Measurements from ENCODE around the gene ASB10.

Gene ASB10

GRCh38 chr7:151186640-151187408 lies at the start of gene ASB10:
TSS of gene ASB10 (minus strand) at chr7:151187250. CDS start at chr7:151187130, 120 bp downstream.
- no peak for DNase-seq

GRCh38 chr7:151236406-151236805 lies 49.4 kb upstream of the ASB10 start:
- DNase-seq: no peak

DNA sequence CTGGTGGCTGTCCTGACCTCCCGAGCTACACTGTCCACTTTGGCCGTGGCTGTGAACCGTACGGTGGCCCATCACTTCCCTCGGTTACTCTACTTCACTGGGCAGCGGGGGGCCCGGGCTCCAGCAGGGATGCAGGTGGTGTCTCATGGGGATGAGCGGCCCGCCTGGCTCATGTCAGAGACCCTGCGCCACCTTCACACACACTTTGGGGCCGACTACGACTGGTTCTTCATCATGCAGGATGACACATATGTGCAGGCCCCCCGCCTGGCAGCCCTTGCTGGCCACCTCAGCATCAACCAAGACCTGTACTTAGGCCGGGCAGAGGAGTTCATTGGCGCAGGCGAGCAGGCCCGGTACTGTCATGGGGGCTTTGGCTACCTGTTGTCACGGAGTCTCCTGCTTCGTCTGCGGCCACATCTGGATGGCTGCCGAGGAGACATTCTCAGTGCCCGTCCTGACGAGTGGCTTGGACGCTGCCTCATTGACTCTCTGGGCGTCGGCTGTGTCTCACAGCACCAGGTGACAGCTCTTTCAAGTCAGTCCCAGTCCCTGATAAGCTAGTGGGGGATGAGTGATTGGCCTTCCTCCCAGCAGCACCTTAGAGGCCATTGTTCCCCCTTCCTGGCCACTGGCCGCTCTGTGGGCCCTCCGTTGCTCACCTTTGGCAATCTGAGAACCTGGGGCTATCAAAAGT lies 48.2 kb upstream of the ASB10 start:
- no peak for DNase-seq

- DNase-seq: no peak
Measured at GRCh38 chr7:151233804-151234203, 46.8 kb upstream of the ASB10 start.

DNA sequence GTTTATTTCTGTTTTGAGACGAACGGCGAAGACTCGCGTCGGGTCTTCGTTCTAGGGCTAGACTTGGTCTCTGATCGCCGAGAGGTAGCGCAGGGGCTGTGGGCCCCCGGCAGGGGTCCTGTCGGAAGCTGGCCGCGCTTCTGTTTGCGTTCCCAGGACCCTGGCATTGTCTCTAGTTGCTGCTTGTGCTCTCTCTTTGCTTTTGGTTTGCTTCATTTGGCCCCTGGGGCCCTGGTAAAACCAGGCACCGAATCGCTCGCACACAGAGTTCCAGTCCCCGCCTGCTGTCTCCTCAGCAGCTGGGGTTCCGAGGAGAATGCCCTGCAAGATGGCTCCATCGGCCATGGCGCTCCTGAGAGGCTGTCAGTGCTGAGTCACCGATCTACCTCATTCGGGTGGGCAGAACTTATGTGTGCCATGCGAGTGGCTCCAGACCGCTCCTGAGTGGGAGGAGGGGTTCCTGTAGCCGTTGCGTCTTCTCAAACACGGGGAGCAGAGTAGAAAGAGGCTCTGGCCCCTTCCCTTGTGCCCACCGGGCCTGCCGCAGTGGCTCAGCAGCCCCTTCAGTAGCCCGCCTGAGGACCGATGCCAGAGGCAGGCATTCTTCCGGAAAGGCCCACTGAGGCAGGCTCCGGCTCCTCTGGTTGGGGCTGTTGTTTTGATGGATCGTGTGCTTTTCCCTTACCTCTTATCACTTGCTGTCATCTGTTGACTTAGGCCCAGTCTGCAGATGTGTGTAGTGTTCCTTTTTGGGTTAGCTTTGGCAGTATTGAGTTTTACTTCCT lies 46.1 kb upstream of the ASB10 start:
- DNase-seq: peak; percentile 83

DNA sequence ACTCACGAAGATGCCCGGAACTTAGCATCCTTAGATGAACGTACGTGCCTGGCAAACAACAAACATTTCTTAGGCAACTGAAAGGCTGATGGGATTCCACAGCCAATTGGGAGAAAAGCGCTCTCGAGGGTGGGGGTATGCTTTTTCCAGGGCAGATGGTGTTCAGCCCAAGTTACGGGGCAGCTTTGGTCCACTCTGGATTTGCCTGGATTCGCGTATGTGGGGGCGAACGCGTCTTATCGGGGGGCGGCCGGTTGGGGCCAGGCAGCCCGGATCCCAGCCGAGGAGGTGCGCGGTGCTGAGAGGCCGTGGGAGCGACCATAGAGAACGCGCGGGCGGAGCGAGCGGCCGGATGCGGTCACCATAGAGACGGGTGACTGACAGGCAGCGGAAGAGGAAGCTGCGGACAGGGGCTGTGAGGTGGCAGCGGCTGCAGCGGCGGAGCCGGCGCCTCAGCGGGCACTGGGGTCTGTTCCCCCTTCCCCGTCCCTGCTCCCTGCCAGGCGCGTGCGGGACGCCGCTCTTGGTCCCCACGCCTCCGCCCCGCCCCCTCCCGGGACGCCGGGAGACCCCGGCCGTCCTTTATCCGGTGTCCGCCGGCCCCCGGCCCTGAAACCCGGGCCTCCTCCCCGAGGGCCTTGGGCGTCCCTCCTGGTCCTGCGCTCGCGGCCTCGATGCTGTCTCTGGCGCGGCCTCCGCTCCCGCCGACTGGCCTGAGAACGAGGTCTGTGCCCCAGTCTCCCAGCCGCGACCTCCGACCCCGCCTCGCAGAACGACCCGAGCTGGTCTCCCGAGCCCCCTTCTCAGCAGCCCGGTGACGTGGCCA lies 45.3 kb upstream of the ASB10 start, which contains the start of gene CHPF2:
Gene CHPF2 (plus strand): TSS at position 393 of the 826 bp plus-strand sequence. CDS start 1,529 bp downstream, outside the sequence.
- peak; percentile 94 for DNase-seq

GRCh38 chr7:151231080-151231479 lies 44.0 kb upstream of the ASB10 start:
- DNase-seq: no peak

GRCh38 chr7:151229249-151229648 lies 42.2 kb upstream of the ASB10 start:
- no peak for DNase-seq

GRCh38 chr7:151228024-151228866 lies 41.2 kb upstream of the ASB10 start:
- no peak for DNase-seq

GRCh38 chr7:151226875-151227782 lies 40.1 kb upstream of the ASB10 start, which contains the start of gene ABCF2:
TSS of gene ABCF2 (minus strand) at chr7:151227205. CDS start at chr7:151226458, 747 bp downstream.
- peak; percentile 99 for DNase-seq

DNA sequence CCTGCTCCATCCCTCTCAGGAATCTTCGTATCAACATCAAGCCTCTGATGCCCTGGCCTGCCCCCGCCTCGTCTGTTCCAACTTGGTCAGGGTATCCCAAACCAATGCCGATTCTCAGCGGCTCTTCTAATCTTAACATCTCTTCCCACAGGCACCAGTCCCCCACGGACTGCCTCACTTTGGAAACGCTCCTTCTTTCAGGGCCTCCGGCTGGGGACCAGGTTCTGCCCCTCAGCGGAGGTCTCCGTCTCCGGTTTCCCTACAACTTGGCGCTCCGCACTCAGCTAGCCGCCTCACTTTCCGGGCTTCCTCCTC lies 39.5 kb upstream of the ASB10 start:
- DNase-seq: no peak

- DNase-seq: no peak
Measured at GRCh38 chr7:151225948-151226510, 39.0 kb upstream of the ASB10 start.

DNA sequence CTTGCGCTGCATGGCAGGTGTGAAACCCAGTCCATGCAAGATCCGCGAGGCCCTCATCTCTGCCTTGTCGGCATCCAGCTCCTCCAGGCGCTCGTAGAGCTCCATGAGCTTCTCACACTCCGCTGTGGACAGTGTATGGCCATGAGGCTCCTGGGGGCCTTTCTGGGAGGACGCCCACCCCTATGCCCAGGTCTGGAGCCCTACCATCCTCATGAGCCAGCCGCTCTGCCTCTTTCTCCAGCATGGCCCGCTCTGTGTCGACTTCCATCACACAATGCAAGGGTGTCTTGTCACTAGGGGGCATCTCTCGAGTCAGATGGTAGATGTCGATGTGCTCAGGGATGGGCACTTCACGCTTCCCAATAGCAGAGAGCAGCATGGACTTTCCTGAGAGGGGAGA lies 36.7 kb upstream of the ASB10 start:
- DNase-seq: no peak

DNA sequence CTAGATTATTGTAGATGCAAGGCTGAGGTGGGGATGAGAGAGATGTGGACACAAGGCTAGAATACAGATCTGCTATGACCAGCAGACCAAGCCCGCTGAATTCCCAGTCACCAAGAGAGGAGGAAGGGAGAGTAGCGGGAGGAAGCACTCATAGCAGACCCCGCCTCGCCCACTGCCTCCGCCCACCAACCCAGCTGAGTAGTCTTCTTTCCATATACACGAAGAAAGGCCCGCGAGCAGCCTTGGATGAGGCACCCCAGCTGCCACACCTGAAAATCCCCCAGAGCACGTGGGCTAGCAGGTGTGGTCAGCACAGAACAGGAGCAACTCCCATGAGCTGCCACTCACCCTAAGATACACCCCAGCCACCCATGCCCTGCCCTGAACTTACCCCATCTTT lies 31.1 kb upstream of the ASB10 start:
- DNase-seq: no peak

GRCh38 chr7:151215396-151215795 lies 28.3 kb upstream of the ASB10 start:
- DNase-seq: no peak

GRCh38 chr7:151213826-151214225 lies 26.8 kb upstream of the ASB10 start:
- no peak for DNase-seq

DNA sequence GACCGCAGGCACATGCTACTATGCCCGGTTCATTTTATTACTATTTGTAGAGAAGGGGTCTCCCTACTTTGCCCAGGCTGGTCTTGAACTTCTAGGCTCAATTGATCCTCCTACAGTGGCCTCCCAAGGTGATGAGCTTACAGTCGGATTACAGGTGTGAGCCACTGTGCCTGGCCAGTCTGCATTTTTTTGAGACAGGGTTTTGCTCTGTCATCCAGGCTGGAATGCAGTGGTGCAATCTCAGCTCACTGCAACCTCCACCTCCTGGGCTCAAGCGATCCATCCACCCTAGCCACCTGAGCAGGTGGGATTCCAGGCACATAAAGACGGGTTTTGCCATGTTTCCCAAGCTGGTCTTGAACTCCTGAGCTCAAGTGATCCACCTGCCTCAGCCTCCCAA lies 25.6 kb upstream of the ASB10 start:
- no peak for DNase-seq

DNA sequence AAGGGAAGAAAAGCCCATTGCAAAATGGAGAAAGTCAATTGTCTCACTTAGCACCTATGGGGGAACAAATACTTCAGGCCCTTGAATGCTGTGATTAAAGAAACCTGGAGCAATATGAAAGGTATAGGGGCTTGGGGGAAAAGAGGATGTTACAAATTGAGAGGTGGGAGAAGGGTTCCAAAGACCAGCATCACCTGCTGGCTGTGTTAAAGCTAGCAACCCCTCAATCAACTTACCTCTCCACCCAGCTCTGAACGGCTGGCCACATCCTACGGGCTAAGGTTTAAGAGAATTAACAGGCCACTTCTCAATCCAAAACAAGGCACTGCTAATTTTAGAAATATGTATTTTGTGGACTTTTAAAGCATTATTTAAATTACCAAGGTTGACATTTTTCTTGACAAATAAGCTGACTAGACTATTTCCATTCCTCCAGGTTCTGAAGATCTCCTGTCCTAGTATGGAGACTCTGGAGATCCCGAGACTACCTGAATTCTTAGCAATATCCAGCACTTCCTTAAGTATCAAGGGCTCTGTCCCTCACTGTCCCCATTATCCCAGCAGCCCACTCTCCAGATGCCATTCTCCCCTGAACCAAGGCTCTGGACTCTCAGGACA lies 24.2 kb upstream of the ASB10 start:
- DNase-seq: no peak

GRCh38 chr7:151210087-151210854 lies 23.2 kb upstream of the ASB10 start, which contains the start of gene H2BK1:
TSS of gene H2BK1 (minus strand) at chr7:151210488. CDS start at chr7:151210318, 170 bp downstream.
- no peak for DNase-seq

All from activated CD4-positive, alpha-beta T cell treated with anti-CD3 and anti-CD28 coated beads, Interleukin-2, Interleukin-6, amounts not matched to agents 100 ng/mL and 50 ng/mL, durations not matched to agents 16 hours and 8 hours (primary cell).